ENCODE results near the gene CHD6. TPM values are rescaled to one million over a fixed set of nuclear protein-coding genes. Genes with fewer than 3 reads are reported as not detected.

The CHD6 gene
- total RNA-seq, 2 experiments from 2014 or later = 19.4 to 20.3 TPM

GRCh38 chr20:41476446-41476845 lies 141.7 kb downstream of the CHD6 start:
- CTCF ChIA-PET = no interaction called here
- POLR2A ChIA-PET = no interaction called here

GRCh38 chr20:41476013-41476441 lies 142.2 kb downstream of the CHD6 start:
- CTCF ChIA-PET = no interaction called here
- POLR2A ChIA-PET = no interaction called here

- POLR2A ChIA-PET = no interaction called here
- CTCF ChIA-PET = no interaction called here
Observed at GRCh38 chr20:41475503-41475902, 142.7 kb downstream of the CHD6 start.

- POLR2A ChIA-PET = no interaction called here
Observed at GRCh38 chr20:41470362-41471095, 147.6 kb downstream of the CHD6 start.

GRCh38 chr20:41469868-41470267 lies 148.3 kb downstream of the CHD6 start:
- CTCF ChIA-PET = no interaction called here
- POLR2A ChIA-PET = no interaction called here

More at GRCh38 chr20:41470362-41471095, 147.6 kb downstream of the CHD6 start:
- CTCF ChIA-PET = no interaction called here

GRCh38 chr20:41468994-41469600 lies 149.1 kb downstream of the CHD6 start:
- CTCF ChIA-PET = no interaction called here
- POLR2A ChIA-PET = no interaction called here

GRCh38 chr20:41467690-41468089 lies 150.5 kb downstream of the CHD6 start:
- CTCF ChIA-PET = no interaction called here
- POLR2A ChIA-PET = no interaction called here

- ChIA-PET POLR2A (no interaction called here), CTCF (no interaction called here)
Observed at GRCh38 chr20:41467220-41467619, 151.0 kb downstream of the CHD6 start.

- POLR2A ChIA-PET = no interaction called here
Observed at GRCh38 chr20:41463567-41463966, 154.6 kb downstream of the CHD6 start.

GRCh38 chr20:41462372-41463161 lies 155.6 kb downstream of the CHD6 start:
- POLR2A ChIA-PET = no interaction called here

More at GRCh38 chr20:41463567-41463966, 154.6 kb downstream of the CHD6 start:
- CTCF ChIA-PET = no interaction called here

GRCh38 chr20:41458761-41459160 lies 159.4 kb downstream of the CHD6 start:
- POLR2A ChIA-PET = no interaction called here

More at GRCh38 chr20:41462372-41463161, 155.6 kb downstream of the CHD6 start:
- CTCF ChIA-PET = no interaction called here

GRCh38 chr20:41457173-41457857 lies 160.9 kb downstream of the CHD6 start:
- POLR2A ChIA-PET = no interaction called here
- CTCF ChIA-PET = no interaction called here

More at GRCh38 chr20:41458761-41459160, 159.4 kb downstream of the CHD6 start:
- CTCF ChIA-PET = no interaction called here

GRCh38 chr20:41456351-41456750 lies 161.8 kb downstream of the CHD6 start:
- CTCF ChIA-PET = no interaction called here

GRCh38 chr20:41454250-41454649 lies 163.9 kb downstream of the CHD6 start:
- CTCF ChIA-PET = no interaction called here
- POLR2A ChIA-PET = no interaction called here

More at GRCh38 chr20:41456351-41456750, 161.8 kb downstream of the CHD6 start:
- POLR2A ChIA-PET = no interaction called here

- POLR2A ChIA-PET = no interaction called here
- CTCF ChIA-PET = interaction anchor here (0.9 kb wide), 1 partner anchor 38 kb away, joined by 3 read pairs; no protein-coding TSS in a partner anchor
Observed at GRCh38 chr20:41453010-41453950, 164.9 kb downstream of the CHD6 start.

- CTCF ChIA-PET = no interaction called here
Observed at GRCh38 chr20:41452226-41452625, 166.0 kb downstream of the CHD6 start.

GRCh38 chr20:41447006-41447405 lies 171.2 kb downstream of the CHD6 start:
- POLR2A ChIA-PET = no interaction called here
- CTCF ChIA-PET = no interaction called here

More at GRCh38 chr20:41452226-41452625, 166.0 kb downstream of the CHD6 start:
- POLR2A ChIA-PET = no interaction called here

GRCh38 chr20:41446456-41446855 lies 171.7 kb downstream of the CHD6 start:
- ChIA-PET POLR2A (no interaction called here), CTCF (no interaction called here)

GRCh38 chr20:41444821-41445220 lies 173.4 kb downstream of the CHD6 start:
- ChIA-PET POLR2A (no interaction called here), CTCF (no interaction called here)

All from activated CD8-positive, alpha-beta memory T cell treated with anti-CD3 and anti-CD28 coated beads for 36 hours (primary cell).